Smooth muscle cell (in vitro differentiated cells): Measurements from ENCODE around the gene LRRN3. TPM values are rescaled to one million over a fixed set of nuclear protein-coding genes. Genes with fewer than 3 reads are reported as not detected.

Source experiments
- DNase-seq: peaks from one replicate; lab custom pipeline; 2025; ENCODE audit not compliant: unreplicated experiment; lab: John Stamatoyannopoulos, UW
- H2AFZ ChIP-seq: fragments of 200-600 bp; sonication (generic); 2 replicates; pipeline ENCODE4 v1.6.0; 2016; ENCODE audit warnings: antibody characterized with exemption, low read depth, mild to moderate bottlenecking
- H3F3A ChIP-seq: fragments of 200-600 bp; sonication (generic); 2 replicates; pipeline ENCODE4 v1.6.0; 2017; ENCODE audit warnings: antibody characterized with exemption, low read depth
- H3K27ac ChIP-seq: fragments of 200-600 bp; sonication (generic); 2 replicates; pipeline ENCODE4 v1.5.1; 2016; ENCODE audit warnings: low read depth, mild to moderate bottlenecking
- H3K27me3 ChIP-seq: fragments of 200-600 bp; sonication (generic); 2 replicates; pipeline ENCODE4 v1.6.1; 2016; ENCODE audit warnings: low read depth, mild to moderate bottlenecking
- H3K36me3 ChIP-seq: fragments of 200-600 bp; sonication (generic); 2 replicates; pipeline ENCODE4 v1.5.1; 2016; ENCODE audit warnings: low read depth
- H3K4me1 ChIP-seq: fragments of 200-600 bp; sonication (generic); 2 replicates; pipeline ENCODE4 v1.5.1; 2016; ENCODE audit warnings: low read depth
- H3K4me2 ChIP-seq: fragments of 200-600 bp; sonication (generic); 2 replicates; pipeline ENCODE4 v1.6.0; 2016; ENCODE audit warnings: mild to moderate bottlenecking
- H3K4me3 ChIP-seq: fragments of 200-600 bp; sonication (generic); 2 replicates; pipeline ENCODE4 v1.5.1; 2016; ENCODE audit warnings: mild to moderate bottlenecking
- H3K79me2 ChIP-seq: fragments of 200-600 bp; sonication (generic); 2 replicates; pipeline ENCODE4 v1.6.0; 2016; ENCODE audit warnings: low read depth, mild to moderate bottlenecking
- H3K9ac ChIP-seq: fragments of 200-600 bp; sonication (generic); 2 replicates; pipeline ENCODE4 v1.6.0; 2016; ENCODE audit warnings: low read depth
- H3K9me3 ChIP-seq: fragments of 200-600 bp; sonication (generic); replicated peaks from 2 replicates; pipeline ENCODE4 v1.5.1; 2016; ENCODE audit warnings: low read depth
- H4K20me1 ChIP-seq: fragments of 200-600 bp; sonication (generic); 2 replicates; pipeline ENCODE4 v1.6.0; 2016; ENCODE audit warnings: low read depth
- WGBS: methylation state at CpG from one replicate; pipeline ENCODE4 v1.1.7; 2016; ENCODE audit warnings: low lambda C conversion rate; 5-methylcytosine and 5-hydroxymethylcytosine counted together
- polyA plus RNA-seq: library from polyadenylated mRNA; unstranded; fragments of >200 nt; fragmentation: Nextera tagmentation; extraction: Ambion mirVana; gene quantifications from 2 replicates; pipeline ENCODE4 v1.2.1, GENCODE V29; 2016
- total RNA-seq: library from RNA; depleted of rRNA; stranded (reverse); fragments of >200 nt; gene quantifications from 2 replicates; pipeline ENCODE4 v1.2.3, GENCODE V29; 2014
- TF ChIP-seq, protein P1 (sequence below): fragments of 200-600 bp; sonication (generic); IDR thresholded peaks from 2 replicates; pipeline ENCODE4 v1.5.1; 2017; ENCODE audit warnings: borderline replicate concordance, mild to moderate bottlenecking, antibody characterized with exemption; ENCODE audit not compliant: insufficient read depth, poor library complexity, severe bottlenecking

The LRRN3 gene
- total RNA-seq (4.5 and 7.7 TPM in 2 replicates), polyA plus RNA-seq (2.5 and 5.8 TPM in 2 replicates)

DNA sequence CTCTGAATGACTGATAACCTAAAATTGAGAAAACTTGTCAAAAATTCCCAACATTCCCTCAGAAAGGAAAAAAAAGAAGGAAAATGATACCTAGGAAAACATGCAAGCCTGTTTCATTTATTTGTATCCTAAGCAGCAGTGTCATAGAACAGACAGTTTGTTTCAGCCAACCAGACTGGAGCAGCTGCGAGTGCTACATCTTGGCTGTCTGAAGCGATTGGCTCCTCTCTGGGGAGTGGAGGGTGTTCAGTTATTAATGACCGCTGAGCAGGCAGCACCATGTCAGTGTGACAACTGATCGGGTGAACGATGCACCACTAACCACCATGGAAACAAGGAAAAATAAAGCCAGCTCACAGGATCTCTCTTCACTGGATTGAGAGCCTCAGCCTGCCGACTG lies at the start of gene LRRN3:
Gene LRRN3 (plus strand): TSS at position 282 of the 400 bp plus-strand sequence. CDS start 31,646 bp downstream, outside the sequence.
- no peak for DNase-seq
- peak within 1 kb of the TSS; percentile 38 for H3K4me2 ChIP-seq
- 72% methylated on average over 6 of the region's 6 CpGs for WGBS
- H3K27ac ChIP-seq, result peak within 1 kb of the TSS; percentile 6
- H3K4me1 ChIP-seq, result peaks cover 52% of the 10 kb centered on the region
- H3K79me2 ChIP-seq, result no peaks in the 10 kb centered on the region
- H3K9me3 ChIP-seq, result no peaks in the 10 kb centered on the region
- H3K36me3 ChIP-seq, result no peaks in the 10 kb centered on the region
- H3K4me3 ChIP-seq, result peak within 1 kb of the TSS; percentile 47
- H3K27me3 ChIP-seq, result no peaks in the 10 kb centered on the region
- peak within 1 kb of the TSS; percentile 12 for H2AFZ ChIP-seq
- no peaks in the 10 kb centered on the region for H3F3A ChIP-seq
- no peaks in the 10 kb centered on the region for H4K20me1 ChIP-seq
- TF ChIP-seq, protein P1, sequence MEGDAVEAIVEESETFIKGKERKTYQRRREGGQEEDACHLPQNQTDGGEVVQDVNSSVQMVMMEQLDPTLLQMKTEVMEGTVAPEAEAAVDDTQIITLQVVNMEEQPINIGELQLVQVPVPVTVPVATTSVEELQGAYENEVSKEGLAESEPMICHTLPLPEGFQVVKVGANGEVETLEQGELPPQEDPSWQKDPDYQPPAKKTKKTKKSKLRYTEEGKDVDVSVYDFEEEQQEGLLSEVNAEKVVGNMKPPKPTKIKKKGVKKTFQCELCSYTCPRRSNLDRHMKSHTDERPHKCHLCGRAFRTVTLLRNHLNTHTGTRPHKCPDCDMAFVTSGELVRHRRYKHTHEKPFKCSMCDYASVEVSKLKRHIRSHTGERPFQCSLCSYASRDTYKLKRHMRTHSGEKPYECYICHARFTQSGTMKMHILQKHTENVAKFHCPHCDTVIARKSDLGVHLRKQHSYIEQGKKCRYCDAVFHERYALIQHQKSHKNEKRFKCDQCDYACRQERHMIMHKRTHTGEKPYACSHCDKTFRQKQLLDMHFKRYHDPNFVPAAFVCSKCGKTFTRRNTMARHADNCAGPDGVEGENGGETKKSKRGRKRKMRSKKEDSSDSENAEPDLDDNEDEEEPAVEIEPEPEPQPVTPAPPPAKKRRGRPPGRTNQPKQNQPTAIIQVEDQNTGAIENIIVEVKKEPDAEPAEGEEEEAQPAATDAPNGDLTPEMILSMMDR, result no peak
- H3K9ac ChIP-seq, result peak within 1 kb of the TSS; percentile 21

DNA sequence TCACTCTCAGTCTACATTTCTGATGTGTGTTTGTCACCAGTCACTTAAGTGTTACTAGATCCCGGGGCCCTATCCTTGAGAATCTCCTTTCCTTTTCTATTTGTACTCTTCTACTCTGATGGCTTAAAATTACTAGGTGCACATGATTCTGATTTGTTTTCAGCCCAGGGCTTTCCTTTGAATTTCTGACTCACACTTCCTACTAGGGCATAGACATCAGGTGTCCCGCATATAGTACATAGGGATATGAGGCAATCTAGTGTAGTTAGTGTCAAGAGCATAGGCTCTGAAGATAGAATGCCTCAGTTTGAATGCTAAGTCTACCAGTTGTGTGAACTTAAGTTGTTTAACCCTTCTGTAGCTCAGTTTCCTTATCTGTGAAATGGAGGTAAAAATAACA lies 49.4 kb upstream of the LRRN3 start:
- no peak overlapping the region for H3K4me3 ChIP-seq
- no peaks in the 10 kb centered on the region for H3K4me1 ChIP-seq
- no peak overlapping the region for H3K9ac ChIP-seq
- H4K20me1 ChIP-seq, result no peaks in the 10 kb centered on the region
- H2AFZ ChIP-seq, result no peak overlapping the region
- WGBS, result 83% methylated on average over 2 of the region's 2 CpGs
- H3K27me3 ChIP-seq, result no peaks in the 10 kb centered on the region
- H3K4me2 ChIP-seq, result no peak overlapping the region
- no peaks in the 10 kb centered on the region for H3K9me3 ChIP-seq
- H3K79me2 ChIP-seq, result no peaks in the 10 kb centered on the region
- TF ChIP-seq, protein P1, result no peak
- H3K27ac ChIP-seq, result no peak overlapping the region
- no peak for DNase-seq
- no peaks in the 10 kb centered on the region for H3F3A ChIP-seq
- H3K36me3 ChIP-seq, result no peaks in the 10 kb centered on the region

DNA sequence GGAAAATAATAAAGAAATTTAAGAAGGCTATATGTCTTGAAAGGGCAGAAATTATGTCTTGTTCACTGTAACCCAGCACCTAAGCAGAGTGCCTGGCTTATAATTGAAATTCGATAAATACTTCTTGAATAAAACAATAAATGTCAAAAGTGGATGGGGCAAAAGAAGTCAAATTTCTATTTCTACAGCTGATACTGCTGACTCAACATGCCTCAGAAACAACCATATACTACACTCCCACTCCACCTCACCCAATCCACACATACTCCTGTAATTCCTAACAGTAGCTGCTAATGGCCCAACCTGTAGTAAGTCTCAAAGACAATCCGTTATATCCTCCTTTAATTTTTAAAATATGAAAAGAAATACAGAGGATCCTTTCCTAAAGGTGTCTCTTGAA lies 48.1 kb upstream of the LRRN3 start:
- Histone ChIP-seq H3K4me3 (no peak overlapping the region), H3K4me2 (no peak overlapping the region), H3K36me3 (no peaks in the 10 kb centered on the region), H4K20me1 (no peaks in the 10 kb centered on the region), H3K9me3 (no peaks in the 10 kb centered on the region), H3K79me2 (no peaks in the 10 kb centered on the region), H3K4me1 (no peaks in the 10 kb centered on the region), H2AFZ (no peak overlapping the region), H3K27ac (no peak overlapping the region), H3K27me3 (no peaks in the 10 kb centered on the region), H3F3A (no peaks in the 10 kb centered on the region), H3K9ac (no peak overlapping the region)
- DNase-seq, result no peak
- 88% methylated on average over 2 of the region's 2 CpGs for WGBS
- TF ChIP-seq, protein P1, result no peak

DNA sequence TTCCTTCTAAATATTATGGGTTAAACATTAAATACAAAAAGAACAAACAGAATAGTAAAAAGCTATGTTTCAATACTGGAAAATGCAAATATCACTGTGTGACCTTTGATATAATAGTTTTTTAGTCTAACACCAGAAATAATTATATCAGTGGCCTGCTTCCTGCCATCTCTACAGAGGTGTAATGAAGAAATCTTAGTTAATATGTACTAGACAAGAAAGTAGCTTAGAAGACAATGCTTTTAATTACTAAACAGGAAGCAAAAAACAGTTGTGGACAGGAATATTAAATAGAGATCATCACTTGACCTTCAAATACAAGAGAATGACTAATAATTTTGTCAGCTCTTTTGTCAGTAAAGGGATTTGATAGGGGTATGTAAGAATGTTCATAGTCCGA lies 47.4 kb upstream of the LRRN3 start:
- no peak overlapping the region for H2AFZ ChIP-seq
- no peak overlapping the region for H3K4me3 ChIP-seq
- H3K9ac ChIP-seq, result no peak overlapping the region
- no peaks in the 10 kb centered on the region for H3K9me3 ChIP-seq
- 96% methylated on average over 1 of the region's 1 CpG for WGBS
- H3K27me3 ChIP-seq, result no peaks in the 10 kb centered on the region
- H3K79me2 ChIP-seq, result no peaks in the 10 kb centered on the region
- H3K36me3 ChIP-seq, result no peaks in the 10 kb centered on the region
- H3K4me1 ChIP-seq, result no peaks in the 10 kb centered on the region
- DNase-seq, result no peak
- H4K20me1 ChIP-seq, result no peaks in the 10 kb centered on the region
- no peak overlapping the region for H3K27ac ChIP-seq
- H3F3A ChIP-seq, result no peaks in the 10 kb centered on the region
- no peak overlapping the region for H3K4me2 ChIP-seq
- TF ChIP-seq, protein P1, result no peak
